CD4-positive, alpha-beta T cell treated with Interleukin-15 for 1 hour (primary cell): ENCODE results near the gene TCEA2.
A peak's percentile ranks its signal among the peaks of the same experiment; 100 is the strongest.

ENCODE experiments used
- DNase-seq: peaks from one replicate; pipeline ENCODE4 v3.0.0-alpha.2; 2020

TCEA2 gene

GRCh38 chr20:64099086-64099786 is 36.2 kb downstream of the TCEA2 start:
- no peak for DNase-seq

GRCh38 chr20:64099880-64100565 is 37.0 kb downstream of the TCEA2 start:
- peak; percentile 74 for DNase-seq

- no peak for DNase-seq
Observed at GRCh38 chr20:64100566-64100888, 37.5 kb downstream of the TCEA2 start.

- no peak for DNase-seq
Observed at GRCh38 chr20:64100946-64101688, 38.1 kb downstream of the TCEA2 start.

GRCh38 chr20:64101731-64102621 is 39.0 kb downstream of the TCEA2 start:
- DNase-seq: peak; percentile 63

GRCh38 chr20:64102647-64103354 is 39.8 kb downstream of the TCEA2 start:
- no peak for DNase-seq

GRCh38 chr20:64103871-64104666 is 41.1 kb downstream of the TCEA2 start:
- peak; percentile 14 for DNase-seq

- DNase-seq: no peak
Observed at GRCh38 chr20:64104667-64105451, 41.9 kb downstream of the TCEA2 start.

- no peak for DNase-seq
Observed at GRCh38 chr20:64105846-64106434, 42.9 kb downstream of the TCEA2 start.

- DNase-seq: no peak
Observed at GRCh38 chr20:64106435-64106961, 43.5 kb downstream of the TCEA2 start.

- DNase-seq: peak; percentile 31
Observed at GRCh38 chr20:64106981-64107735, 44.2 kb downstream of the TCEA2 start, which contains the start of gene NPBWR2. Gene NPBWR2, minus strand, starts transcription at chr20:64107565. Its CDS starts 734 bp downstream, at chr20:64106831.

- DNase-seq: no peak
Observed at GRCh38 chr20:64107736-64108457, 44.9 kb downstream of the TCEA2 start.

GRCh38 chr20:64108731-64109681 is 46.0 kb downstream of the TCEA2 start:
- no peak for DNase-seq

- no peak for DNase-seq
Observed at GRCh38 chr20:64109831-64110391, 46.9 kb downstream of the TCEA2 start.

GRCh38 chr20:64110411-64111068 is 47.5 kb downstream of the TCEA2 start:
- DNase-seq: no peak
